Mesenchymal stem cell (in vitro differentiated cells and primary cell): Measurements from ENCODE around the gene MYRF.

Experiments
- DNase-seq: peaks from one replicate; pipeline ENCODE4 v3.0.0-alpha.2; 2013
- H2AFZ ChIP-seq: one replicate; pipeline ENCODE4 v1.6.1; 2013; ENCODE audit warnings: low read depth, mild to moderate bottlenecking, control low read depth, inconsistent platforms, low read length, moderate library complexity
- H2AK5ac ChIP-seq: 2 replicates; pipeline ENCODE4 v1.6.1; 2013; ENCODE audit warnings: low read length, moderate library complexity, mild to moderate bottlenecking, inconsistent platforms; ENCODE audit not compliant: severe bottlenecking
- H2BK120ac ChIP-seq: one replicate; pipeline ENCODE4 v1.6.1; 2013; ENCODE audit warnings: low read depth, mild to moderate bottlenecking, inconsistent platforms, low read length, moderate library complexity
- H2BK12ac ChIP-seq, 2 experiments: one replicate each; pipeline ENCODE4 v1.6.1; 2013; ENCODE audit warnings: inconsistent platforms in 2 of 2, low read length in 2 of 2, mild to moderate bottlenecking in 2 of 2, moderate library complexity in 2 of 2, control low read depth in 1 of 2
- H2BK15ac ChIP-seq: one replicate; pipeline ENCODE4 v1.6.1; 2013; ENCODE audit warnings: mild to moderate bottlenecking, low read depth, inconsistent platforms; ENCODE audit not compliant: poor library complexity, severe bottlenecking
- H2BK5ac ChIP-seq: 2 replicates; pipeline ENCODE4 v1.6.1; 2013; ENCODE audit warnings: low read depth, mild to moderate bottlenecking, low read length, control low read depth, inconsistent platforms; ENCODE audit not compliant: poor library complexity, severe bottlenecking
- H3K14ac ChIP-seq, 2 experiments: one replicate each; pipeline ENCODE4 v1.6.1; 2013; ENCODE audit warnings: inconsistent platforms in 2 of 2, low read length in 2 of 2, control low read depth in 1 of 2, mild to moderate bottlenecking in 1 of 2, moderate library complexity in 1 of 2
- H3K18ac ChIP-seq, 2 experiments: one replicate each; pipeline ENCODE4 v1.6.1; 2013; ENCODE audit warnings: inconsistent platforms in 2 of 2, low read length in 2 of 2, control low read depth in 1 of 2, low read depth in 1 of 2, mild to moderate bottlenecking in 1 of 2
- H3K23ac ChIP-seq, 2 experiments: one replicate each; pipeline ENCODE4 v1.6.1; 2013; ENCODE audit warnings: inconsistent platforms in 2 of 2, low read length in 2 of 2, mild to moderate bottlenecking in 2 of 2, moderate library complexity in 2 of 2, control low read depth in 1 of 2
- H3K27ac ChIP-seq: 2 replicates; pipeline ENCODE4 v1.5.1; 2013; ENCODE audit warnings: mild to moderate bottlenecking, moderate library complexity, low read length, control low read depth, inconsistent platforms; ENCODE audit not compliant: poor library complexity, severe bottlenecking
- H3K27me3 ChIP-seq, 2 experiments: 2 replicates each; pipeline versions ENCODE4 v1.6.1 to v1.7.0; 2013; ENCODE audit warnings: low read length in 2 of 2, mild to moderate bottlenecking in 2 of 2, moderate library complexity in 2 of 2, control low read depth in 1 of 2, inconsistent platforms in 1 of 2; ENCODE audit not compliant: control insufficient read depth in 1 of 2, insufficient read depth in 1 of 2
- H3K36me3 ChIP-seq, 2 experiments: 2 replicates each; pipeline versions ENCODE4 v1.6.1 to v1.7.0; 2013; ENCODE audit warnings: low read length in 2 of 2, control low read depth in 1 of 2, inconsistent platforms in 1 of 2, low read depth in 1 of 2, mild to moderate bottlenecking in 1 of 2; ENCODE audit not compliant: insufficient read depth in 2 of 2, control insufficient read depth in 1 of 2
- H3K4ac ChIP-seq, 2 experiments: one replicate each; pipeline ENCODE4 v1.6.1; 2013; ENCODE audit warnings: inconsistent platforms in 2 of 2, low read length in 2 of 2, mild to moderate bottlenecking in 2 of 2, moderate library complexity in 2 of 2, control low read depth in 1 of 2, low read depth in 1 of 2
- H3K4me1 ChIP-seq: 2 replicates; pipeline ENCODE4 v1.6.1; 2013; ENCODE audit warnings: low read depth, low read length, control low read depth; ENCODE audit not compliant: control insufficient read depth, insufficient read depth
- H3K4me2 ChIP-seq: 2 replicates; pipeline ENCODE4 v1.6.1; 2013; ENCODE audit warnings: low read length, mild to moderate bottlenecking, inconsistent platforms; ENCODE audit not compliant: poor library complexity, severe bottlenecking
- H3K4me3 ChIP-seq, 2 experiments: 2 replicates each; pipeline versions ENCODE4 v1.5.1 to v1.7.0; 2013; ENCODE audit warnings: low read length in 2 of 2, mild to moderate bottlenecking in 2 of 2, control low read depth in 1 of 2, low read depth in 1 of 2; ENCODE audit not compliant: insufficient read depth in 1 of 2
- H3K79me1 ChIP-seq: replicated peaks from 2 replicates; pipeline ENCODE4 v1.6.1; 2013; ENCODE audit warnings: mild to moderate bottlenecking, control low read depth, low read length, inconsistent platforms; ENCODE audit not compliant: poor library complexity, severe bottlenecking
- H3K9ac ChIP-seq: 2 replicates; pipeline ENCODE4 v1.7.0; 2013; ENCODE audit warnings: mild to moderate bottlenecking, low read length, moderate library complexity
- H3K9me3 ChIP-seq: 2 replicates; pipeline ENCODE4 v1.7.0; 2013; ENCODE audit warnings: mild to moderate bottlenecking, low read length; ENCODE audit not compliant: control insufficient read depth
- H4K8ac ChIP-seq: one replicate; pipeline ENCODE4 v1.6.1; 2013; ENCODE audit warnings: inconsistent platforms, mild to moderate bottlenecking, low read length, moderate library complexity
- H4K91ac ChIP-seq: one replicate; pipeline ENCODE4 v1.6.1; 2013; ENCODE audit warnings: mild to moderate bottlenecking, low read length, inconsistent platforms
- WGBS: methylation state at CpG from one replicate; pipeline ENCODE4 v1.1.7; 2013; ENCODE audit warnings: mixed read lengths; 5-methylcytosine and 5-hydroxymethylcytosine counted together

MYRF gene

GRCh38 chr11:61769946-61770683 is 17.7 kb downstream of the MYRF start:
- Histone ChIP-seq H4K8ac (peak overlapping the region; percentile 74), H3K27me3 (peaks cover 0 to 17% of the 10 kb centered on the region in 2 experiments), H3K14ac (peak overlapping the region in 1 of 2 experiments; percentile 75), H3K4me1 (peaks cover 76% of the 10 kb centered on the region), H3K23ac (peak overlapping the region in 1 of 2 experiments; percentile 9), H3K18ac (peak overlapping the region; percentile 58 to 64), H3K9me3 (no peaks in the 10 kb centered on the region), H2BK15ac (peak overlapping the region; percentile 77), H3K4me3 (no peak overlapping the region), H2AFZ (no peak overlapping the region), H2AK5ac (peak overlapping the region; percentile 99), H3K36me3 (peaks cover 0 to 40% of the 10 kb centered on the region in 2 experiments), H4K91ac (peak overlapping the region; percentile 44), H3K79me1 (peaks cover 16% of the 10 kb centered on the region), H3K9ac (no peak overlapping the region), H3K4ac (peak overlapping the region; percentile 32 to 57), H2BK120ac (no peak overlapping the region), H3K27ac (peak overlapping the region; percentile 25), H2BK12ac (peak overlapping the region; percentile 49 to 88), H2BK5ac (peak overlapping the region; percentile 67), H3K4me2 (peak overlapping the region; percentile 66)
- no peak for DNase-seq
- 89% methylated on average over 9 of the region's 20 CpGs for WGBS

- DNase-seq, result no peak
- H2BK15ac ChIP-seq, result peak overlapping the region; percentile 6
- peak overlapping the region; percentile 99 for H2AK5ac ChIP-seq
- no peak overlapping the region for H2AFZ ChIP-seq
- H2BK12ac ChIP-seq, result peak overlapping the region; percentile 5 to 68
- H3K23ac ChIP-seq, result no peak overlapping the region
- H3K14ac ChIP-seq, result peak overlapping the region in 1 of 2 experiments; percentile 26
- peaks cover 0 to 26% of the 10 kb centered on the region in 2 experiments for H3K27me3 ChIP-seq
- peak overlapping the region; percentile 65 for H4K91ac ChIP-seq
- peaks cover 18% of the 10 kb centered on the region for H3K79me1 ChIP-seq
- no peaks in the 10 kb centered on the region for H3K9me3 ChIP-seq
- peaks cover 0 to 52% of the 10 kb centered on the region in 2 experiments for H3K36me3 ChIP-seq
- WGBS, result 94% methylated on average over 14 of the region's 15 CpGs
- H3K4me3 ChIP-seq, result no peak overlapping the region
- peaks cover 74% of the 10 kb centered on the region for H3K4me1 ChIP-seq
- H3K18ac ChIP-seq, result peak overlapping the region in 1 of 2 experiments; percentile 19
- H3K4me2 ChIP-seq, result no peak overlapping the region
- no peak overlapping the region for H3K27ac ChIP-seq
- H3K9ac ChIP-seq, result no peak overlapping the region
- H2BK120ac ChIP-seq, result no peak overlapping the region
- H4K8ac ChIP-seq, result no peak overlapping the region
- no peak overlapping the region for H3K4ac ChIP-seq
- H2BK5ac ChIP-seq, result peak overlapping the region; percentile 74
Observed at GRCh38 chr11:61771195-61771894, 18.9 kb downstream of the MYRF start.

- Histone ChIP-seq H3K4ac (no peak overlapping the region), H2BK120ac (no peak overlapping the region), H3K4me3 (no peak overlapping the region), H4K8ac (peak overlapping the region; percentile 19), H3K23ac (no peak overlapping the region), H2AFZ (no peak overlapping the region), H3K18ac (no peak overlapping the region), H3K36me3 (peaks cover 0 to 57% of the 10 kb centered on the region in 2 experiments), H3K9ac (no peak overlapping the region), H3K14ac (no peak overlapping the region), H3K27ac (peak overlapping the region; percentile 26), H4K91ac (peak overlapping the region; percentile 52), H3K79me1 (peaks cover 18% of the 10 kb centered on the region), H3K4me2 (no peak overlapping the region), H3K9me3 (no peaks in the 10 kb centered on the region), H2BK12ac (peak overlapping the region in 1 of 2 experiments; percentile 38), H2AK5ac (peak overlapping the region; percentile 99), H2BK15ac (peak overlapping the region; percentile 6), H3K4me1 (peaks cover 67% of the 10 kb centered on the region), H2BK5ac (peak overlapping the region; percentile 74), H3K27me3 (peaks cover 0 to 32% of the 10 kb centered on the region in 2 experiments)
- 57% methylated on average over 3 of the region's 7 CpGs for WGBS
- DNase-seq, result no peak
Observed at GRCh38 chr11:61771985-61772455, 19.6 kb downstream of the MYRF start.

GRCh38 chr11:61773356-61773755 is 20.9 kb downstream of the MYRF start:
- H3K23ac ChIP-seq, result no peak overlapping the region
- H2AK5ac ChIP-seq, result no peak overlapping the region
- no peak overlapping the region for H3K4ac ChIP-seq
- H3K18ac ChIP-seq, result no peak overlapping the region
- H3K4me2 ChIP-seq, result no peak overlapping the region
- no peak overlapping the region for H2BK120ac ChIP-seq
- no peak overlapping the region for H2BK5ac ChIP-seq
- H3K27me3 ChIP-seq, result peaks cover 0 to 45% of the 10 kb centered on the region in 2 experiments
- H3K9me3 ChIP-seq, result no peaks in the 10 kb centered on the region
- DNase-seq, result no peak
- peaks cover 0 to 70% of the 10 kb centered on the region in 2 experiments for H3K36me3 ChIP-seq
- peaks cover 60% of the 10 kb centered on the region for H3K4me1 ChIP-seq
- H4K91ac ChIP-seq, result no peak overlapping the region
- no peak overlapping the region for H3K27ac ChIP-seq
- H2AFZ ChIP-seq, result no peak overlapping the region
- WGBS, result 49% methylated on average over 9 of the region's 10 CpGs
- no peak overlapping the region for H3K9ac ChIP-seq
- H3K79me1 ChIP-seq, result peaks cover 18% of the 10 kb centered on the region
- no peak overlapping the region for H3K14ac ChIP-seq
- no peak overlapping the region for H2BK12ac ChIP-seq
- H2BK15ac ChIP-seq, result no peak overlapping the region
- H4K8ac ChIP-seq, result peak overlapping the region; percentile 45
- H3K4me3 ChIP-seq, result no peak overlapping the region
